ENCODE measurements around the gene RGR.
A peak's percentile ranks its signal among the peaks of the same experiment; 100 is the strongest.

The RGR gene

GRCh38 chr10:84200537-84201243 lies 44.2 kb upstream of the RGR start:
- Histone ChIP-seq H3K4me2 (ENCODE audit: low read length) (no peak overlapping the region), H4K8ac (ENCODE audit: low read depth, low read length) (no peak overlapping the region), H3K23ac (ENCODE audit: low read length) (no peak overlapping the region), H3K27ac (ENCODE audit: low read depth, low read length) (no peak overlapping the region), H2BK5ac (ENCODE audit: low read length) (no peak overlapping the region), H3K4ac (ENCODE audit: low read depth, low read length) (no peak overlapping the region), H3K18ac (ENCODE audit: low read length) (no peak overlapping the region), H3K79me2 (ENCODE audit: control insufficient read depth, insufficient read depth, low read length) (no peaks in the 10 kb centered on the region), H3K4me3 (ENCODE audit: low read length) (no peak overlapping the region), H3K9ac (ENCODE audit: low read length) (no peak overlapping the region), H3K79me1 (ENCODE audit: low read length) (no peaks in the 10 kb centered on the region), H3K27me3 (ENCODE audit: insufficient read depth, low read length, poor library complexity) (peaks cover 4% of the 10 kb centered on the region), H3K4me1 (ENCODE audit: control insufficient read depth, low read depth, low read length) (no peaks in the 10 kb centered on the region), H3K56ac (ENCODE audit: low read length) (no peak overlapping the region), H2AK5ac (ENCODE audit: low read length) (no peak overlapping the region), H4K5ac (ENCODE audit: low read length) (no peak overlapping the region), H3K36me3 (ENCODE audit: control insufficient read depth, insufficient read depth, low read length) (no peaks in the 10 kb centered on the region), H2BK120ac (ENCODE audit: low read depth, low read length) (no peak overlapping the region), H2BK15ac (replicated peaks; ENCODE audit: low read depth) (no peak overlapping the region)
- WGBS (ENCODE audit: extremely low coverage, insufficient coverage, low lambda C conversion rate) = no CpG with 5 or more reads among the region's 11 CpGs
- DNase-seq = no peak

GRCh38 chr10:84201244-84201606 lies 43.6 kb upstream of the RGR start:
- H3K18ac ChIP-seq (ENCODE audit: low read length) = no peak overlapping the region

GRCh38 chr10:84201682-84202081 lies 43.2 kb upstream of the RGR start:
- no peak overlapping the region for H3K4me2 ChIP-seq (ENCODE audit: low read length)

More at GRCh38 chr10:84201244-84201606, 43.6 kb upstream of the RGR start:
- Histone ChIP-seq H2BK120ac (ENCODE audit: low read depth, low read length) (no peak overlapping the region), H2BK15ac (replicated peaks; ENCODE audit: low read depth) (no peak overlapping the region), H3K9ac (ENCODE audit: low read length) (no peak overlapping the region), H2BK5ac (ENCODE audit: low read length) (no peak overlapping the region), H3K79me2 (ENCODE audit: control insufficient read depth, insufficient read depth, low read length) (no peaks in the 10 kb centered on the region), H4K8ac (ENCODE audit: low read depth, low read length) (no peak overlapping the region), H3K36me3 (ENCODE audit: control insufficient read depth, insufficient read depth, low read length) (no peaks in the 10 kb centered on the region), H3K4ac (ENCODE audit: low read depth, low read length) (no peak overlapping the region), H3K23ac (ENCODE audit: low read length) (no peak overlapping the region), H3K79me1 (ENCODE audit: low read length) (no peaks in the 10 kb centered on the region), H3K4me2 (ENCODE audit: low read length) (no peak overlapping the region), H3K56ac (ENCODE audit: low read length) (no peak overlapping the region), H3K27me3 (ENCODE audit: insufficient read depth, low read length, poor library complexity) (no peaks in the 10 kb centered on the region), H3K4me1 (ENCODE audit: control insufficient read depth, low read depth, low read length) (no peaks in the 10 kb centered on the region), H3K27ac (ENCODE audit: low read depth, low read length) (no peak overlapping the region), H3K4me3 (ENCODE audit: low read length) (no peak overlapping the region), H2AK5ac (ENCODE audit: low read length) (no peak overlapping the region), H4K5ac (ENCODE audit: low read length) (no peak overlapping the region)
- no CpG with 5 or more reads among the region's 6 CpGs for WGBS (ENCODE audit: extremely low coverage, insufficient coverage, low lambda C conversion rate)
- DNase-seq = no peak

GRCh38 chr10:84202349-84202748 lies 42.5 kb upstream of the RGR start:
- no peak overlapping the region for H3K9ac ChIP-seq (ENCODE audit: low read length)
- H3K4me1 ChIP-seq (ENCODE audit: control insufficient read depth, low read depth, low read length) = no peaks in the 10 kb centered on the region
- WGBS (ENCODE audit: extremely low coverage, insufficient coverage, low lambda C conversion rate) = no CpG with 5 or more reads among the region's 5 CpGs
- H3K4me3 ChIP-seq (ENCODE audit: low read length) = no peak overlapping the region
- no peak overlapping the region for H2BK120ac ChIP-seq (ENCODE audit: low read depth, low read length)
- H3K56ac ChIP-seq (ENCODE audit: low read length) = no peak overlapping the region
- H4K8ac ChIP-seq (ENCODE audit: low read depth, low read length) = no peak overlapping the region
- no peak overlapping the region for H3K4me2 ChIP-seq (ENCODE audit: low read length)
- H3K23ac ChIP-seq (ENCODE audit: low read length) = no peak overlapping the region
- DNase-seq = no peak
- H2AK5ac ChIP-seq (ENCODE audit: low read length) = no peak overlapping the region
- H4K5ac ChIP-seq (ENCODE audit: low read length) = no peak overlapping the region
- H3K36me3 ChIP-seq (ENCODE audit: control insufficient read depth, insufficient read depth, low read length) = no peaks in the 10 kb centered on the region
- no peak overlapping the region for H2BK15ac ChIP-seq (replicated peaks; ENCODE audit: low read depth)
- no peak overlapping the region for H2BK5ac ChIP-seq (ENCODE audit: low read length)
- H3K79me1 ChIP-seq (ENCODE audit: low read length) = no peaks in the 10 kb centered on the region
- H3K79me2 ChIP-seq (ENCODE audit: control insufficient read depth, insufficient read depth, low read length) = no peaks in the 10 kb centered on the region
- H3K27me3 ChIP-seq (ENCODE audit: insufficient read depth, low read length, poor library complexity) = no peaks in the 10 kb centered on the region
- H3K4ac ChIP-seq (ENCODE audit: low read depth, low read length) = no peak overlapping the region
- H3K27ac ChIP-seq (ENCODE audit: low read depth, low read length) = no peak overlapping the region
- no peak overlapping the region for H3K18ac ChIP-seq (ENCODE audit: low read length)

More at GRCh38 chr10:84201682-84202081, 43.2 kb upstream of the RGR start:
- H3K79me2 ChIP-seq (ENCODE audit: control insufficient read depth, insufficient read depth, low read length) = no peaks in the 10 kb centered on the region
- no peak overlapping the region for H2BK15ac ChIP-seq (replicated peaks; ENCODE audit: low read depth)
- H3K27me3 ChIP-seq (ENCODE audit: insufficient read depth, low read length, poor library complexity) = no peaks in the 10 kb centered on the region
- H2AK5ac ChIP-seq (ENCODE audit: low read length) = no peak overlapping the region
- H3K36me3 ChIP-seq (ENCODE audit: control insufficient read depth, insufficient read depth, low read length) = no peaks in the 10 kb centered on the region
- H3K79me1 ChIP-seq (ENCODE audit: low read length) = no peaks in the 10 kb centered on the region
- H4K5ac ChIP-seq (ENCODE audit: low read length) = no peak overlapping the region
- no CpG with 5 or more reads among the region's 11 CpGs for WGBS (ENCODE audit: extremely low coverage, insufficient coverage, low lambda C conversion rate)
- H3K27ac ChIP-seq (ENCODE audit: low read depth, low read length) = no peak overlapping the region
- no peak overlapping the region for H3K56ac ChIP-seq (ENCODE audit: low read length)
- no peak for DNase-seq
- H3K18ac ChIP-seq (ENCODE audit: low read length) = no peak overlapping the region
- H3K9ac ChIP-seq (ENCODE audit: low read length) = no peak overlapping the region
- H2BK5ac ChIP-seq (ENCODE audit: low read length) = no peak overlapping the region
- no peaks in the 10 kb centered on the region for H3K4me1 ChIP-seq (ENCODE audit: control insufficient read depth, low read depth, low read length)
- H4K8ac ChIP-seq (ENCODE audit: low read depth, low read length) = no peak overlapping the region
- H3K23ac ChIP-seq (ENCODE audit: low read length) = no peak overlapping the region
- H3K4me3 ChIP-seq (ENCODE audit: low read length) = no peak overlapping the region
- no peak overlapping the region for H3K4ac ChIP-seq (ENCODE audit: low read depth, low read length)
- no peak overlapping the region for H2BK120ac ChIP-seq (ENCODE audit: low read depth, low read length)

GRCh38 chr10:84204122-84204521 lies 40.7 kb upstream of the RGR start:
- Histone ChIP-seq H3K27me3 (ENCODE audit: insufficient read depth, low read length, poor library complexity) (no peaks in the 10 kb centered on the region), H3K36me3 (ENCODE audit: control insufficient read depth, insufficient read depth, low read length) (no peaks in the 10 kb centered on the region), H3K79me2 (ENCODE audit: control insufficient read depth, insufficient read depth, low read length) (no peaks in the 10 kb centered on the region), H3K4me1 (ENCODE audit: control insufficient read depth, low read depth, low read length) (no peaks in the 10 kb centered on the region), H2AK5ac (ENCODE audit: low read length) (no peak overlapping the region), H3K79me1 (ENCODE audit: low read length) (no peaks in the 10 kb centered on the region), H3K23ac (ENCODE audit: low read length) (no peak overlapping the region), H4K5ac (ENCODE audit: low read length) (no peak overlapping the region), H3K4me2 (ENCODE audit: low read length) (no peak overlapping the region), H2BK15ac (replicated peaks; ENCODE audit: low read depth) (no peak overlapping the region), H3K4me3 (ENCODE audit: low read length) (no peak overlapping the region), H2BK120ac (ENCODE audit: low read depth, low read length) (no peak overlapping the region), H3K56ac (ENCODE audit: low read length) (no peak overlapping the region), H3K4ac (ENCODE audit: low read depth, low read length) (no peak overlapping the region), H4K8ac (ENCODE audit: low read depth, low read length) (no peak overlapping the region), H2BK5ac (ENCODE audit: low read length) (no peak overlapping the region), H3K9ac (ENCODE audit: low read length) (no peak overlapping the region), H3K27ac (ENCODE audit: low read depth, low read length) (no peak overlapping the region), H3K18ac (ENCODE audit: low read length) (no peak overlapping the region)
- DNase-seq = peak; percentile 63
- no CpG with 5 or more reads among the region's 4 CpGs for WGBS (ENCODE audit: extremely low coverage, insufficient coverage, low lambda C conversion rate)

GRCh38 chr10:84204610-84205009 lies 40.2 kb upstream of the RGR start:
- Histone ChIP-seq H3K4me2 (ENCODE audit: low read length) (no peak overlapping the region), H3K4me1 (ENCODE audit: control insufficient read depth, low read depth, low read length) (no peaks in the 10 kb centered on the region), H3K56ac (ENCODE audit: low read length) (no peak overlapping the region), H3K18ac (ENCODE audit: low read length) (no peak overlapping the region), H3K36me3 (ENCODE audit: control insufficient read depth, insufficient read depth, low read length) (no peaks in the 10 kb centered on the region), H4K8ac (ENCODE audit: low read depth, low read length) (no peak overlapping the region), H2BK120ac (ENCODE audit: low read depth, low read length) (no peak overlapping the region), H3K79me2 (ENCODE audit: control insufficient read depth, insufficient read depth, low read length) (no peaks in the 10 kb centered on the region), H3K9ac (ENCODE audit: low read length) (no peak overlapping the region), H3K79me1 (ENCODE audit: low read length) (no peaks in the 10 kb centered on the region), H2AK5ac (ENCODE audit: low read length) (no peak overlapping the region), H2BK5ac (ENCODE audit: low read length) (no peak overlapping the region), H3K27me3 (ENCODE audit: insufficient read depth, low read length, poor library complexity) (no peaks in the 10 kb centered on the region), H3K23ac (ENCODE audit: low read length) (no peak overlapping the region), H3K4ac (ENCODE audit: low read depth, low read length) (no peak overlapping the region), H4K5ac (ENCODE audit: low read length) (no peak overlapping the region), H3K27ac (ENCODE audit: low read depth, low read length) (no peak overlapping the region), H3K4me3 (ENCODE audit: low read length) (no peak overlapping the region), H2BK15ac (replicated peaks; ENCODE audit: low read depth) (no peak overlapping the region)
- DNase-seq = no peak
- no CpG with 5 or more reads among the region's 4 CpGs for WGBS (ENCODE audit: extremely low coverage, insufficient coverage, low lambda C conversion rate)

All from mesendoderm (in vitro differentiated cells).